ENCODE results near the gene ANAPC13. TPM values are rescaled to one million over a fixed set of nuclear protein-coding genes. Genes with fewer than 3 reads are reported as not detected.

Gene ANAPC13, protein sequence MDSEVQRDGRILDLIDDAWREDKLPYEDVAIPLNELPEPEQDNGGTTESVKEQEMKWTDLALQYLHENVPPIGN
- total RNA-seq, result 10 to 100 TPM; 28.4 to 52.0 (median 35.9) TPM

DNA sequence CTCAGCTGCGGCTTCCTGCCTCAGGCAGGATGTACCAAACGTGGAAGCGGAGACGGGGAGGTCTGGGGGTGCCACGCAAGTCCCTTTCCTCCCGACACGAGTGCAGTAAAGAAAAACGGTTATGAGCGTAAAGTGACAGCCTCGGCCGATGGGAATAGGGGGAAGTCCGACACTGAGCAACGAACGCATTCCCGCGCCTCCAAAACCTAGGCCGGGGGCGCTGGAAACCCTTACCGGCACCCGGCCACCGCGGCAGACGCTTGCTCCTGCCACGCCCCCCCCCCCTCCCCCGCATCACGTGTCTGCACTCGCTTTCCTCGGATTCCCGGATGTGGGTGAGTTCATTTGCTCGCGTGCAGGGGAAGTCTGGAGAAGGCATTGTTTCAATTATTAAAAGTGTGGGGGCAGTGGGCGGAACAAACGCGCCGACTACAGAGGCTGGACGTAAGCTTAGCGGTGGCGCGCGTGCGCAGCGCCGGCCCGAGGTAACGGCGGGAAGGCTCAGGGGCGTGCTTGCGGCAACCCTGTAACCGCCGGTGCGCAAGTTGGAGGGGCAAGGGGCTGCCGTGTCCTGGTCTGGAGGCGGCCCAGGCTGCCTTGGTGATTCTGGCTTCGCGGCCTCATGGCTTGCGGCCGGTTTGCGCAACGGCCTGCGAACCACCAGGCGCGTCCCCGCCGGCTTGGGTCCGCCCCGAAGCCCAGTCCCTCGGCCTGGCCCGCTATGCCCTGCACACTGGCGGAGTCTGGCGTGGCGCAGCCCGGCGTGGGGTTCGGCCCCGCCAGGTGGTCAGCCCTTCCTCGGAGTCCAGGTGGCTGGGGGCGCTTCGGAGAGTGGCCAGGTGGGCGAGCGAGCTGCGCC is at the start of gene ANAPC13, which contains the start of gene CEP63:
ANAPC13 (minus strand) TSS at position 268 of the 859 bp plus-strand sequence. CDS start 3,081 bp downstream, outside the sequence.
CEP63 (plus strand) TSS at position 340 of the 859 bp plus-strand sequence. CDS start 9,264 bp downstream, outside the sequence.
- H3K4me3 ChIP-seq (ENCODE audit: low read depth, poor library complexity, severe bottlenecking), result peak within 1 kb of the TSS; percentile 92
- DNase-seq (ENCODE audit: low spot score in 2 of 2), result peak; percentile 96 to 98
- intact Hi-C loops (cut with DNase I; ENCODE audit: low total_unique reads), result no loop called here
- 0% methylated on average over 46 to 60 of the region's 81 CpGs for WGBS, 2 donors
- TF ChIP-seq, protein P1, sequence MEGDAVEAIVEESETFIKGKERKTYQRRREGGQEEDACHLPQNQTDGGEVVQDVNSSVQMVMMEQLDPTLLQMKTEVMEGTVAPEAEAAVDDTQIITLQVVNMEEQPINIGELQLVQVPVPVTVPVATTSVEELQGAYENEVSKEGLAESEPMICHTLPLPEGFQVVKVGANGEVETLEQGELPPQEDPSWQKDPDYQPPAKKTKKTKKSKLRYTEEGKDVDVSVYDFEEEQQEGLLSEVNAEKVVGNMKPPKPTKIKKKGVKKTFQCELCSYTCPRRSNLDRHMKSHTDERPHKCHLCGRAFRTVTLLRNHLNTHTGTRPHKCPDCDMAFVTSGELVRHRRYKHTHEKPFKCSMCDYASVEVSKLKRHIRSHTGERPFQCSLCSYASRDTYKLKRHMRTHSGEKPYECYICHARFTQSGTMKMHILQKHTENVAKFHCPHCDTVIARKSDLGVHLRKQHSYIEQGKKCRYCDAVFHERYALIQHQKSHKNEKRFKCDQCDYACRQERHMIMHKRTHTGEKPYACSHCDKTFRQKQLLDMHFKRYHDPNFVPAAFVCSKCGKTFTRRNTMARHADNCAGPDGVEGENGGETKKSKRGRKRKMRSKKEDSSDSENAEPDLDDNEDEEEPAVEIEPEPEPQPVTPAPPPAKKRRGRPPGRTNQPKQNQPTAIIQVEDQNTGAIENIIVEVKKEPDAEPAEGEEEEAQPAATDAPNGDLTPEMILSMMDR (IDR thresholded peaks at IDR 0.05), result no peak
- TF ChIP-seq POLR2A (IDR thresholded peaks at IDR 0.05), result no peak

DNA sequence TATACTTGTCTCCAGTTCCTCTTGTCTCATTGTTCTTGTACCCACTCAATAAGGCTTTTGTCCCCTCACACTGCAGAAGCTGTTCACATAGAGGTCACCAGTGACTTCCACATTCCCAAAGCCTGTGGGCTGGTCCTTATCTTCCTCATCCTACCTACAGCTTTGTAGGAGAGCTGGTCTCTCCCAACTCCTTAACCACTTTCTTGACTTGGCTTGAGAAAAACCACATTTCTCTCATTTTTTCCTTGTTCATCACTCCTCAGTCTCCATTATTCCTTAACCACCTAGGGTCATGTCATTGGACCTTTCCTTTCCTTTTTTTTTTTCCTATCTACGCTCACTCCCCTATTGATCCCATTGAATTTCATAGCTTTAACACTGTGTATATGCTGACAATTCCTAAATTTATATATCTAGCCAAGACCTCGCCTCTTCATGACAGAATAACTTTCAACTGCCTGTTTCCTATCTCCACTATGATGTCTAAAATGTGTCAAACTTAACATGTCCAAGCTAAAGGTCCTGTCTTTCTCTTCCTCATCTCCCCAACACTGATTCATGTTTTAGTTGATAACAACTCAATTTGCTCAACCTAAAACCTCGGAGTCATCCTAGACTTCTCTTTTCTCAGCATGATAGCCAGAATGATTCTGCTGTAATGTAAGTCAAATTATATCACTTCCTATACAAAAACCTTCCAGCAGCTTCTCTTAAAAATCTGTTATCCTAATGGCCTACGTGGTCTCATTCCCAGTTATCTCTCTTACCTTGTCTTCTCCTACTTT is 49.6 kb upstream of the ANAPC13 start:
- TF ChIP-seq POLR2A (IDR thresholded peaks at IDR 0.05), result no peak
- TF ChIP-seq, protein P1 (IDR thresholded peaks at IDR 0.05), result no peak
- intact Hi-C loops (cut with DNase I; ENCODE audit: low total_unique reads), result no loop called here
- H3K4me3 ChIP-seq (ENCODE audit: low read depth, poor library complexity, severe bottlenecking), result no peak overlapping the region
- WGBS, 2 donors, result 95 to 96% methylated on average over 4 of the region's 4 CpGs
- no peak for DNase-seq (ENCODE audit: low spot score in 2 of 2)

DNA sequence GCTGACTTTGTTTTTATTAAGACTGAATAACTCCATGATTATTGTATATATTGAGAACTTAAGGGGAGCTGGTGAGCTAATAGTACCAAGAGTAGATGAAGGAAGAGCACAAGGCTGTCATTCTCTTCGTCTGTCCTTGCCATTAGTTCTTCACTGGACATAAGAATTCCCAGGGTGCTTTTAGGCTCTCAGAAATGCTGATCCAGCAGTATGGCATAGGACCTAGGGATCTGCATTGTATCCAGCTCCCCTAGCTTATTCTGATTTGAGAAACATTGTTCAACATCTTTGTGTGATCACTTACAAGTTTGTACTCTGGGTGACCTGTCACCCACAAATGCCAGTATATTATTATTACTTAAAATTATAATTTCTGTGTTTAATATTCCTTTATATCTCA is 47.7 kb upstream of the ANAPC13 start:
- H3K4me3 ChIP-seq (ENCODE audit: low read depth, poor library complexity, severe bottlenecking), result no peak overlapping the region
- no peak for DNase-seq (ENCODE audit: low spot score in 2 of 2)
- TF ChIP-seq, protein P1 (IDR thresholded peaks at IDR 0.05), result no peak
- no peak for TF ChIP-seq POLR2A (IDR thresholded peaks at IDR 0.05)
- intact Hi-C loops (cut with DNase I; ENCODE audit: low total_unique reads), result no loop called here
- 86 to 97% methylated on average over 1 of the region's 1 CpG for WGBS, 2 donors

DNA sequence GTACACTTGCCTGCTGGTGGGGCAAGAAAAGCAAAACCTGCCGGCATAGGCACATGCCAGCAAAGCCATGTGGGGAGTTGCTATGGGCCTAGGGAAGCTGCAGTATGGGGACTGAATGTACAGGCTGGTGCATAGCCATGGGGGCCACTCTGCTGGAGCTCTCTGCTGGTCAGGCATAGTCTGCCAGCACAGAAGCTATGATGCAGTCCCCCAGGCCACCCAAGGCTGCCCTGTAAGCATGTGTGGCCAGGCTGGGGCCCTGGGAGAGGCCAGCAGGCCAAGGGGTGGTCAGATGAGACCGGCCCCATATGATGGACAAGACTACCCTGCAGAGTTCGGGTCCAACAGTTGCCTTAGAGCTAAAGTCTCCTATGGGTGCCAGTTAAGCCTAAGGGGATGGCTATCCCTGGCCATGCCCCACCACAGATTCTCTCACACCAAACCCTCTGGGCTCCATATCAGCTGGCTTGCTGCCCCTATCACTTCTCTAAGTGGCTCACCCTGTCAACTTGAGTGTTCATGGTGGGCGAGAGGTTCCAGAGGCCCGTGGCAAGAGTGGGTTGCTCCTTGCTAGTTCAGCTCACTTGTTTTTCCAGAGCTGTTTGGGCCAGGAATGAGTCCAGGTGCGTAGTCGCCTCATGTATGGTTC is 41.9 kb upstream of the ANAPC13 start:
- intact Hi-C loops (cut with DNase I; ENCODE audit: low total_unique reads), result no loop called here
- DNase-seq (ENCODE audit: low spot score in 2 of 2), result no peak
- no peak overlapping the region for H3K4me3 ChIP-seq (ENCODE audit: low read depth, poor library complexity, severe bottlenecking)
- 98 to 100% methylated on average over 7 of the region's 7 CpGs for WGBS, 2 donors
- no peak for TF ChIP-seq POLR2A (IDR thresholded peaks at IDR 0.05)
- TF ChIP-seq, protein P1 (IDR thresholded peaks at IDR 0.05), result no peak

DNA sequence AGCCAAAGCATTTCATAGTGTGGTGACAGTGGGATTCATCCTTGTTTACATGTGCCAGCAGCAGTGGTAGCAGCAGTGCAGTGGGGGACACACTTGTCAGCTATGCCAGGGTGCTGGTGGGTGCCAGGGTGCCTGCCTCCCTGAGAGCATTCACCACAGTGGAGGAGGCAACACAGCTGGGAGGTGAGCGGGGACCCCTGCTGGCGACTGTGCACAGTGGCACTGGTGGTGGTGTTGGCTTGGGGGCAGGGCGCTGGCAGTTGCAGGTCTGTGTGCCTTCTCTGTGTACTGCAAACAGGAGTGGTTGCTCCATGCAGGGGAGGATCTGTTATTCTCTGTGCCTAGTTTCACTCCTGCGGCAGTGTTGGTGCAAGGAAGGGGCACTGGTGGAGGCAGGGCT is 41.3 kb upstream of the ANAPC13 start:
- TF ChIP-seq, protein P1 (IDR thresholded peaks at IDR 0.05), result no peak
- no peak for TF ChIP-seq POLR2A (IDR thresholded peaks at IDR 0.05)
- H3K4me3 ChIP-seq (ENCODE audit: low read depth, poor library complexity, severe bottlenecking), result no peak overlapping the region
- 99 to 100% methylated on average over 4 of the region's 4 CpGs for WGBS, 2 donors
- intact Hi-C loops (cut with DNase I; ENCODE audit: low total_unique reads), result no loop called here
- DNase-seq (ENCODE audit: low spot score in 2 of 2), result no peak
